ENCODE results near the gene NRXN3. TPM values are rescaled to one million over a fixed set of nuclear protein-coding genes. Genes with fewer than 3 reads are reported as not detected.
A peak's percentile ranks its signal among the peaks of the same experiment; 100 is the strongest.

Gene NRXN3
- total and polyA plus RNA-seq, 7 donors, result 0.06 to 0.74 (median 0.15) TPM

- no peak for ATAC-seq
- H3K27ac ChIP-seq, result no peak overlapping the region
- 74 to 86% (median 76%) methylated on average over 5 of the region's 5 CpGs for WGBS, 3 donors
- DNase-seq, result no peak
- no peaks in the 10 kb centered on the region for H3K4me1 ChIP-seq
- no peak overlapping the region for H3K4me3 ChIP-seq
- intact Hi-C loops (cut with DNase I), result no loop called here
- TF ChIP-seq, protein P1, sequence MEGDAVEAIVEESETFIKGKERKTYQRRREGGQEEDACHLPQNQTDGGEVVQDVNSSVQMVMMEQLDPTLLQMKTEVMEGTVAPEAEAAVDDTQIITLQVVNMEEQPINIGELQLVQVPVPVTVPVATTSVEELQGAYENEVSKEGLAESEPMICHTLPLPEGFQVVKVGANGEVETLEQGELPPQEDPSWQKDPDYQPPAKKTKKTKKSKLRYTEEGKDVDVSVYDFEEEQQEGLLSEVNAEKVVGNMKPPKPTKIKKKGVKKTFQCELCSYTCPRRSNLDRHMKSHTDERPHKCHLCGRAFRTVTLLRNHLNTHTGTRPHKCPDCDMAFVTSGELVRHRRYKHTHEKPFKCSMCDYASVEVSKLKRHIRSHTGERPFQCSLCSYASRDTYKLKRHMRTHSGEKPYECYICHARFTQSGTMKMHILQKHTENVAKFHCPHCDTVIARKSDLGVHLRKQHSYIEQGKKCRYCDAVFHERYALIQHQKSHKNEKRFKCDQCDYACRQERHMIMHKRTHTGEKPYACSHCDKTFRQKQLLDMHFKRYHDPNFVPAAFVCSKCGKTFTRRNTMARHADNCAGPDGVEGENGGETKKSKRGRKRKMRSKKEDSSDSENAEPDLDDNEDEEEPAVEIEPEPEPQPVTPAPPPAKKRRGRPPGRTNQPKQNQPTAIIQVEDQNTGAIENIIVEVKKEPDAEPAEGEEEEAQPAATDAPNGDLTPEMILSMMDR (IDR thresholded peaks at IDR 0.05), result no peak
- H3K36me3 ChIP-seq (ENCODE audit: insufficient read depth in 1 of 2, low read depth in 1 of 2), result no peaks in the 10 kb centered on the region
- no peaks in the 10 kb centered on the region for H3K27me3 ChIP-seq (ENCODE audit: insufficient read depth in 3 of 3, low read length in 2 of 3)
- no peaks in the 10 kb centered on the region for H3K9me3 ChIP-seq
Measured at GRCh38 chr14:79480212-79480611, 1310.0 kb downstream of the NRXN3 start.

DNA sequence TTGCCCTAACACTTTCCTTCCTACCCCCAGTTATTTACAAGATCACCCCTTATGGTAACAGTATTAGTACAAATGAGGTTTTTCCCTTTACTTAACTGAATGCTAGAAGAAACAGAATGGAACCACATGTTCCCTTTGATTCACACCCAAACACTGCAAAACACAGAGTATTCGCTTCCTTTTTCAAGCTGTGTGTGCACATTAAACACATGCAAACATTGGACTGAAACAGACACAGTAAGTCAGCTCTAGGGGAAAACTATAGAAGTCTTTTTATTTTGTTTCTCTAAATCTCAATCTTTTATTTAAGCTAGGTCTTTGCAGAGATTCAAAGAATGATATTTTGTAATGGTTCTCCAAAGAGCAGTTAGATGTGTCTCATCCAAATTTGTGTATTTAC lies 1312.7 kb downstream of the NRXN3 start:
- H3K36me3 ChIP-seq (ENCODE audit: insufficient read depth in 1 of 2, low read depth in 1 of 2), result no peaks in the 10 kb centered on the region
- TF ChIP-seq, protein P1 (IDR thresholded peaks at IDR 0.05), result no peak
- WGBS, 3 donors, result 93 to 94% (median 93%) methylated on average over 1 of the region's 1 CpG
- intact Hi-C loops (cut with DNase I), result no loop called here
- no peaks in the 10 kb centered on the region for H3K9me3 ChIP-seq
- H3K4me1 ChIP-seq, result no peaks in the 10 kb centered on the region
- H3K4me3 ChIP-seq, result no peak overlapping the region
- DNase-seq (no peak), ATAC-seq (no peak)
- H3K27me3 ChIP-seq (ENCODE audit: insufficient read depth in 3 of 3, low read length in 2 of 3), result no peaks in the 10 kb centered on the region
- H3K27ac ChIP-seq, result no peak overlapping the region

GRCh38 chr14:79483477-79484388 lies 1313.6 kb downstream of the NRXN3 start:
- Histone ChIP-seq H3K9me3 (no peaks in the 10 kb centered on the region), H3K27me3 (ENCODE audit: insufficient read depth in 3 of 3, low read length in 2 of 3) (no peaks in the 10 kb centered on the region), H3K4me3 (no peak overlapping the region), H3K4me1 (no peaks in the 10 kb centered on the region), H3K36me3 (ENCODE audit: insufficient read depth in 1 of 2, low read depth in 1 of 2) (no peaks in the 10 kb centered on the region), H3K27ac (no peak overlapping the region)
- TF ChIP-seq, protein P1 (IDR thresholded peaks at IDR 0.05), result no peak
- DNase-seq (no peak), ATAC-seq (peak in 1 of 4 donors; percentile 40)
- intact Hi-C loops (cut with DNase I), result no loop called here
- WGBS, 3 donors, result 84 to 88% (median 86%) methylated on average over 7 of the region's 7 CpGs

GRCh38 chr14:79487632-79488031 lies 1317.5 kb downstream of the NRXN3 start:
- Histone ChIP-seq H3K27ac (no peak overlapping the region), H3K36me3 (ENCODE audit: insufficient read depth in 1 of 2, low read depth in 1 of 2) (no peaks in the 10 kb centered on the region), H3K4me1 (no peaks in the 10 kb centered on the region), H3K4me3 (no peak overlapping the region), H3K27me3 (ENCODE audit: insufficient read depth in 3 of 3, low read length in 2 of 3) (no peaks in the 10 kb centered on the region), H3K9me3 (no peaks in the 10 kb centered on the region)
- TF ChIP-seq, protein P1 (IDR thresholded peaks at IDR 0.05), result no peak
- 67 to 73% (median 72%) methylated on average over 1 of the region's 1 CpG for WGBS, 3 donors
- intact Hi-C loops (cut with DNase I), result no loop called here
- no peak for DNase-seq
- ATAC-seq, result no peak

All from psoas muscle (tissue), 8 donors.